WI38 (cell line): Measurements from ENCODE around the gene VWA8.
"Not testable (repeated sequence)": the region's sequence is repeated elsewhere in the genome, so short reads cannot be mapped to it uniquely, and the experiment has no call there.

Experiments
- H3K4me3 ChIP-seq: 2 replicates; pipeline ENCODE4 v1.5.1; 2011; ENCODE audit warnings: low read depth, mild to moderate bottlenecking, control low read depth, low read length
- TF ChIP-seq, protein P1 (sequence below): IDR thresholded peaks from 2 replicates; pipeline ENCODE4 v1.5.1; 2012; ENCODE audit warnings: low read depth, mild to moderate bottlenecking, control low read depth, low read length

Gene VWA8

DNA sequence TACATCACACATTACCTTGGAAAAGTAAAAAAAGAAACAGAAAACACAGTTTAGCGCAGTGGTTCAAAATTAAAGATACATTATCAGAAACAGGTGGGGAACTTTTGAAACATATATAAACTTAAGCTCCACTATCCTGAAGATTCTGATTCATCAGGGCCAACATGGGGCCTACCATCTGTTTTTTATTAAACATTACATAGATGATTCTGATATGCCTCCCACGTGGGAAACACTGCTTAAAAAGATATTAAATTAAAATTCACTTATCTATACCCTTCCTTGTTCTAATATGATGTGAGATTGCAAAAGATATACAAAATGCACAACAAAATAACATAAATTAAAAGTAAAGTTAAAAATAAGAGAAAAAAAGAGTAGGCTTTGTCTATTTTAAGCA is 125.0 kb downstream of the VWA8 start:
- TF ChIP-seq, protein P1, sequence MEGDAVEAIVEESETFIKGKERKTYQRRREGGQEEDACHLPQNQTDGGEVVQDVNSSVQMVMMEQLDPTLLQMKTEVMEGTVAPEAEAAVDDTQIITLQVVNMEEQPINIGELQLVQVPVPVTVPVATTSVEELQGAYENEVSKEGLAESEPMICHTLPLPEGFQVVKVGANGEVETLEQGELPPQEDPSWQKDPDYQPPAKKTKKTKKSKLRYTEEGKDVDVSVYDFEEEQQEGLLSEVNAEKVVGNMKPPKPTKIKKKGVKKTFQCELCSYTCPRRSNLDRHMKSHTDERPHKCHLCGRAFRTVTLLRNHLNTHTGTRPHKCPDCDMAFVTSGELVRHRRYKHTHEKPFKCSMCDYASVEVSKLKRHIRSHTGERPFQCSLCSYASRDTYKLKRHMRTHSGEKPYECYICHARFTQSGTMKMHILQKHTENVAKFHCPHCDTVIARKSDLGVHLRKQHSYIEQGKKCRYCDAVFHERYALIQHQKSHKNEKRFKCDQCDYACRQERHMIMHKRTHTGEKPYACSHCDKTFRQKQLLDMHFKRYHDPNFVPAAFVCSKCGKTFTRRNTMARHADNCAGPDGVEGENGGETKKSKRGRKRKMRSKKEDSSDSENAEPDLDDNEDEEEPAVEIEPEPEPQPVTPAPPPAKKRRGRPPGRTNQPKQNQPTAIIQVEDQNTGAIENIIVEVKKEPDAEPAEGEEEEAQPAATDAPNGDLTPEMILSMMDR, result no peak

DNA sequence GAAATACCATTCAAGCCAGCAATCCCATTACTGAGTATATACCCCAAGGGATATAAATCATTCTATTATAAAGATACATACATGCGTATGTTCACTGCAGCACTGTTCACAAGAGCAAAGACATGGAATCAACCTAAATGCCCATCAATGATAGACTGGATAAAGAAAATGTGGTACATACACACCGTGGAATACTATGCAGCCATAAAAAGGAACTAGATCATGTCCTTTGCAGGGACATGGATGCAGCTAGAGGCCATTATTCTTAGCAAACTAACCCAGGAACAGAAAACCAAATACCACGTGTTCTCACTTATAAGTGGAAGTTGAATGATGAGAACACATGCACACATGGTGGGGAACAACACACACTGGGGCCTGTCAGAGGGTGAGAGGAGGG is 126.2 kb downstream of the VWA8 start:
- not testable (repeated sequence) for H3K4me3 ChIP-seq

More for the DNA sequence above, 125.0 kb downstream of the VWA8 start:
- no peak overlapping the region for H3K4me3 ChIP-seq

DNA sequence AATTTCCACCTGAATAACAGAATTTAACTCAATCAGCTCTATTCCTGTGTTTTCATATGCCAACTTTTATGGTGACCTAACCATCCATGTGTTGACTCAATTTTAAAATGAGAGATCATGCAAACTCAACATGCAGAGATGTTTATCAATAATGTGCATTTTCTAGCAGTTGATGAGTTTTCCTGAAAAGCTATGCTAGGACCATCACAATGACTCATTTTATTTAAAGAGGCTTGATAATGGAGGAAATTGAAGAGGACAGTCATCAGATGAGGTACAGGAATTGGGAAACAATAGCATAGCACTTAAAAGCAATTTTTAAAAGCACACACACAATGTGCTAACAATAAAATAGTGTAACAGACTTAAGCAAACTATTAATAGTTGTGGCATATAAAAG is 127.1 kb downstream of the VWA8 start:
- H3K4me3 ChIP-seq, result no peak overlapping the region
- TF ChIP-seq, protein P1, result no peak

DNA sequence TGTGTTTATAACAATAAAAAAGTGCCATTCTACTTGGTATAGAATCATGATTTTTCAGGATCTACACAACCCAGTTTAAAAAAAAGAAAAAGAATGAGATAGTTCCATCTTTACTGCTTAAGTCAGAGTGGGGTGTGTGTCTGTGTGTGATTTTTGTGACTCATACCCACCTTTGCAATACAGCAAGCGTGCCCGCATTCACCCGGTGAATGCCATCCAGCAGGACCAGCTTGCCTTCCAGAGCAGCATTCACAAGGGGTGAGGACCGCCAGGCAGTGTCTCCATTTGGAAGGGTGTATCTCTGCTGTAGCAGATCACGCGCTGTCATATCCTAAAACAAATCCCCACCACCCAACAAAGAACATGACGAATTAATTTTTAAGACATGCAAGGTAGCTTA is 127.7 kb downstream of the VWA8 start:
- TF ChIP-seq, protein P1, result no peak
- no peak overlapping the region for H3K4me3 ChIP-seq

DNA sequence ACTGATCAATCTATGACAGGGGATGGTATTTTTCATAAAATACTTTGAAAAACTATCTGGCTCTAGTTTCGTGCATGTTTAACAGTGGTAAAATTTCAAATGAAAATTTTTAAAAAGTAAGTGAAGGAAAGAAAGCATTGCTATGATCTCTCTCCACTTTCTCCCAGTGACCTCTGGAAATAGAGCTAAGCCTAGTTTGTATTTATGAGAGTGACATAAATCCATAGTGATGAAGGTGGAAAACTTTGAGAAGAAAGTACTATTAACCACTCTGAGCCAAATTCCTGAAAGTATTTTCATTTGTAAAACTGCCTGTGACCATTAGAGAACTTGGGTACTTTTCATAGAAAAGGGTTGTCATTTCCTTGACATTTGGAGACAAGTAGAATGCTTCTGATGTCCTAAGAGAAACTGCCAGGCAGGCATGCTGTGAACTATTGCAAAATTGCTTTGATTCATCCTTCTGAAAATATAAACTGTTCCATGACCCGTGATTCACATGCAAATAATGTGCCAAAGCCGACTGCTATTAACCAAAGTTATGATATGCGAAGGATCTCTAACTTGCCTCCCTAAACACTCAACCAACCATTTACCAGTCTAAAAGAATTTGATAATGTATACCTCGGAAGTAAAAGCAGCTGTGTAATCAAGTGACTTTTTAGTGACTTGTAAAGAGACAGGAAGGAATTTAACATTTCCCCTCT is 133.2 kb downstream of the VWA8 start:
- no peak overlapping the region for H3K4me3 ChIP-seq
- TF ChIP-seq, protein P1, result no peak

DNA sequence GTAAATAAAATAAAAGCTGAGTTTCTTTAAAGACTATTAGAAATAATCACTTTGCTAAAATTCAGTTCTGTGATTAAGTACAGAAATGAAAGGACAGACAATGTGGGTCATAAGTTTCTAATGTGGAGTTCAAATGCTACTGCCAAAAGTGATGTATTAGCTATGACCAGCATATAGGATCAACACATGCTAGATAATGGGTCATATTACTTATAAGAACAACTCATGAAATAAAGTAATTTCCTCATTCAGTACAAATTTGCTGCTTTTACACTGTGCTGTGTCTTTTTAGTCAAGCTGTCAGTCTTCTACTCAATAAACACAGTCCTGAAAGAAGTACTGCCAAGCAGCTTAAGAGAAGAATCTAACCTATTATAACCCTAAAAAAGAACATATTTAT is 135.2 kb downstream of the VWA8 start:
- TF ChIP-seq, protein P1, result no peak
- no peak overlapping the region for H3K4me3 ChIP-seq

DNA sequence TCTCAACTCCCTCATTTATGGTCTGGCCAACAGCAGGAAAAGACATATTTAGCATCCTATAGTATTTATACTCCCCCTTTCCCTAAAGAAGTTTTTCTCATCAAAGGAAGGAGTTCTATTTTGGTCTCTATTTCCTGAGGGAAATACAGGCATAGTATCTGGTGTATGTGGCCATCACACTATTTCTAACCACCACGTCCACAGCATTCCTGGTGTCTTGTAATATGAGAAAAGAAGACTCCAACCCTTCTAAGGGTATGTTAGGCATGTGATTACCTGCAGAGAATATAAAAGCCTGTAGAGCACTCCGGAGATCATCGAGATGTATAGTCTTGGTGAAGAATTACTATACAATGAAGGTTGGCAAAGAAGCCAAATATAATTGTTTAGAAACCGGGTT is 137.4 kb downstream of the VWA8 start:
- H3K4me3 ChIP-seq, result no peak overlapping the region
- TF ChIP-seq, protein P1, result no peak

DNA sequence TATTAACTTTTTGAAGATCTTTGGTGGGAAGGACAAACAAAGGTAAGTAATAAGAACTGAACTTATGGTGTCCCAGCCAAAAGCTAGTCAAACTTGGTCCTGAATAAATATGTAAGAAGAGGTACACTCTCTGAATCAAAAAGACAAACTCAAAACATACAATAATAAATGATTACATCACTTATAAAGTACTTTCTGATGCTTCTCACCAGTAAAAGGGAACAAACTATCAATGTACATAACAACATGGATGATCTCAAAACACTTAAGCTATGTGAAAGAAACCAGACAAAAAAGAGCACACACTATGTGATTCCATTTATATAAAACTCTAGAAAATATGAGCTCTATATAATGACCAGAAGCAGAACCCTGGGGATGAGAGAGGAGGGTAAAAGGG is 138.3 kb downstream of the VWA8 start:
- TF ChIP-seq, protein P1, result no peak
- no peak overlapping the region for H3K4me3 ChIP-seq
